H1 (cell line): ENCODE data around the gene C19orf25.

Experiments used
- CTCF ChIP-seq, 3 experiments: IDR thresholded peaks; 1 replicate in 2 of 3; 2 replicates in 1 of 3; pipeline versions ENCODE4 v1.5.1 to v1.6.1; 2011; ENCODE audit warnings: low read length in 3 of 3, mild to moderate bottlenecking in 3 of 3, inconsistent platforms in 2 of 3, low read depth in 1 of 3, moderate library complexity in 1 of 3; ENCODE audit not compliant: insufficient read depth in 1 of 3; ENCODE audit errors: control extremely low read depth in 1 of 3
- SP2 ChIP-seq: IDR thresholded peaks from 2 replicates; pipeline ENCODE4 v1.6.1; 2012; ENCODE audit warnings: mild to moderate bottlenecking, low read length, inconsistent platforms
- TAF1 ChIP-seq: IDR thresholded peaks from 2 replicates; pipeline ENCODE4 v1.6.1; 2011; ENCODE audit warnings: mild to moderate bottlenecking, low read depth, low read length

- TF ChIP-seq TAF1 (no peak), SP2 (no peak), CTCF (IDR thresholded peaks at IDR 0.05; ENCODE audit: control extremely low read depth in 1 of 3, insufficient read depth in 1 of 3, low read depth in 1 of 3, low read length in 3 of 3) (no peak)
Observed at GRCh38 chr19:1510442-1510806, 31.4 kb upstream of the C19orf25 start.
